KMS-11 (cell line): ENCODE data around the gene KCNMB2.

Source experiments
- H2AFZ ChIP-seq: fragments of 200-600 bp; sonication (generic); 2 replicates; pipeline ENCODE4 v1.6.1; 2016; ENCODE audit warnings: antibody characterized with exemption, mixed run types, low read depth
- H3K27ac ChIP-seq: fragments of 200-600 bp; sonication (generic); 2 replicates; pipeline ENCODE4 v1.6.1; 2016; ENCODE audit warnings: mild to moderate bottlenecking, mixed run types
- H3K27me3 ChIP-seq: fragments of 200-600 bp; sonication (generic); 2 replicates; pipeline ENCODE4 v1.6.1; 2017; ENCODE audit warnings: mild to moderate bottlenecking, low read depth, mixed run types, moderate library complexity; ENCODE audit not compliant: insufficient read depth
- H3K36me3 ChIP-seq: fragments of 200-600 bp; sonication (generic); 2 replicates; pipeline ENCODE4 v1.6.1; 2017; ENCODE audit warnings: mild to moderate bottlenecking, mixed run types; ENCODE audit not compliant: insufficient read depth
- H3K4me1 ChIP-seq: fragments of 200-600 bp; sonication (generic); 2 replicates; pipeline ENCODE4 v1.6.1; 2016; ENCODE audit warnings: mild to moderate bottlenecking, low read depth, mixed run types; ENCODE audit not compliant: poor library complexity, severe bottlenecking
- H3K4me2 ChIP-seq: fragments of 200-600 bp; sonication (generic); 2 replicates; pipeline ENCODE4 v1.7.0; 2016; ENCODE audit warnings: mild to moderate bottlenecking, mixed run types
- H3K4me3 ChIP-seq: fragments of 200-600 bp; sonication (generic); IDR thresholded peaks from 2 replicates; pipeline ENCODE4 v1.6.1; 2017; ENCODE audit warnings: low read depth, low read length, mixed read lengths; ENCODE audit not compliant: insufficient read depth
- H3K79me2 ChIP-seq: fragments of 200-600 bp; sonication (generic); 2 replicates; pipeline ENCODE4 v1.6.1; 2016; ENCODE audit warnings: low read depth, mixed run types; ENCODE audit not compliant: insufficient read depth
- H3K9ac ChIP-seq: fragments of 200-600 bp; sonication (generic); 2 replicates; pipeline ENCODE4 v1.6.1; 2016; ENCODE audit warnings: mild to moderate bottlenecking, mixed run types
- H4K20me1 ChIP-seq: fragments of 200-600 bp; sonication (generic); 2 replicates; pipeline ENCODE4 v1.6.1; 2016; ENCODE audit warnings: mild to moderate bottlenecking, mixed run types; ENCODE audit not compliant: insufficient read depth
- CTCF ChIP-seq: fragments of 200-600 bp; sonication (generic); conservative IDR thresholded peaks from 2 replicates; pipeline ENCODE4 v1.6.1; 2017; ENCODE audit warnings: low read depth, mild to moderate bottlenecking, antibody characterized with exemption, low read length, moderate library complexity, mixed read lengths

KCNMB2 gene

GRCh38 chr3:178669022-178669601, 132.9 kb downstream of the KCNMB2 start:
- no peaks in the 10 kb centered on the region for H4K20me1 ChIP-seq

DNA sequence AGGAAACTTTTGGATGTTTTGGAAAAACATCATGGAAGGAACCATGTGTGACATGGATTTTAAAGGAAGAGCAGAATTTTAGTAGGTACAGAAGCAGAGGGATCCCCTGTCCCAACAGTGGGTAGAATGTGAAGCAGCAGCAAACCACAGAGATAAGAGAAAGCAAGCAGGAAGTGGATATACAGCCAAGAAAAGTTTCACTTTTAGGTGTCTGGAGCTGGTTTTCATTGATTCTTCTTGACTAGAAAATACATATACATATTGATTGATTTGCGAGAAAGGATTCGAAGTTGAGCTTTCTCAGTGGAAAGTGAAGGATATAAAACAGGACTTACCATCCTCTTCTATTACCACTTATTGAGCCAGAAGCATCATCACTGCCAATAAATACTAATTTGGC, 133.5 kb downstream of the KCNMB2 start:
- Histone ChIP-seq H3K4me2 (no peak overlapping the region), H4K20me1 (no peaks in the 10 kb centered on the region), H3K27me3 (no peaks in the 10 kb centered on the region), H3K36me3 (no peaks in the 10 kb centered on the region), H3K79me2 (no peaks in the 10 kb centered on the region), H3K9ac (no peak overlapping the region), H3K27ac (no peak overlapping the region), H2AFZ (no peak overlapping the region), H3K4me3 (no peak overlapping the region), H3K4me1 (peaks cover 11% of the 10 kb centered on the region)
- no peak for TF ChIP-seq CTCF

More at GRCh38 chr3:178669022-178669601, 132.9 kb downstream of the KCNMB2 start:
- H3K4me1 ChIP-seq = peaks cover 11% of the 10 kb centered on the region
- no peak overlapping the region for H3K4me3 ChIP-seq
- no peak overlapping the region for H3K27ac ChIP-seq
- no peaks in the 10 kb centered on the region for H3K79me2 ChIP-seq
- no peak for TF ChIP-seq CTCF
- H3K4me2 ChIP-seq = no peak overlapping the region
- no peaks in the 10 kb centered on the region for H3K27me3 ChIP-seq
- no peak overlapping the region for H2AFZ ChIP-seq
- no peak overlapping the region for H3K9ac ChIP-seq
- H3K36me3 ChIP-seq = no peaks in the 10 kb centered on the region

DNA sequence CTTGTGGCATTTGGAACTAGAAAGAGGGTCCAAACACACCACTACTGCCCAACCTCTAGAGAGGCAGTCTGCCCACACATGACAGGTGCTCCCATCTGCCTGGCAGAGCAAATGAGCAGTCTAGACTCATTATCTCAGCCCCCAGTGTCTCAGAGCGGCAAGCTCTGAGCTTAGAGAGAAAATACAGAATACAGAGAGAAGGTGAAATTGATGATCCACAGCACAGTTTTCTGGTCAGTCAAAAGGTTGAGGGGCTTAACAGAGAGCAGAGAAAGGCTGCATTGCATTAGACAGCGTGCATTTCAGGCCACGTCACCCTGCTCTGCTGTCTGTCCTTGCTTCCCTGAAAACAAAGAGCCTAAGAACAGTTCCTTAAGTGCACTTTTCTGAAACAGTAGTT, 135.1 kb downstream of the KCNMB2 start:
- Histone ChIP-seq H3K4me2 (no peak overlapping the region), H4K20me1 (no peaks in the 10 kb centered on the region), H3K79me2 (no peaks in the 10 kb centered on the region), H3K4me3 (no peak overlapping the region), H3K4me1 (peaks cover 11% of the 10 kb centered on the region), H2AFZ (no peak overlapping the region), H3K9ac (no peak overlapping the region), H3K36me3 (no peaks in the 10 kb centered on the region), H3K27me3 (no peaks in the 10 kb centered on the region), H3K27ac (no peak overlapping the region)
- TF ChIP-seq CTCF = no peak

GRCh38 chr3:178671791-178672190, 135.6 kb downstream of the KCNMB2 start:
- H3K4me2 ChIP-seq = no peak overlapping the region
- peaks cover 11% of the 10 kb centered on the region for H3K4me1 ChIP-seq
- H3K27ac ChIP-seq = no peak overlapping the region
- H4K20me1 ChIP-seq = no peaks in the 10 kb centered on the region
- no peaks in the 10 kb centered on the region for H3K27me3 ChIP-seq
- H3K36me3 ChIP-seq = no peaks in the 10 kb centered on the region
- TF ChIP-seq CTCF = no peak
- H3K9ac ChIP-seq = no peak overlapping the region
- no peak overlapping the region for H3K4me3 ChIP-seq
- H3K79me2 ChIP-seq = no peaks in the 10 kb centered on the region
- H2AFZ ChIP-seq = no peak overlapping the region
